Gastroesophageal sphincter (tissue), 4 donors: ENCODE data around the gene ZNF280A. TPM values are rescaled to one million over a fixed set of nuclear protein-coding genes. Genes with fewer than 3 reads are reported as not detected.

ENCODE experiments used
- ATAC-seq: fragments of 150-250 bp; one replicate; pipeline ENCODE4 v1.9.1; 2016; ENCODE audit warnings: mild to moderate bottlenecking, moderate library complexity
- H3K27ac ChIP-seq, 4 donors: fragments of 200-600 bp; sonication (generic) in 3 of 4; 1 replicate in 3 of 4; 2 replicates in 1 of 4; pipeline ENCODE4 v1.5.1; 2016 to 2019
- H3K27me3 ChIP-seq: fragments of 200-600 bp; sonication (generic); one replicate; pipeline ENCODE4 v1.5.1; 2019
- H3K36me3 ChIP-seq, 2 donors: fragments of 200-600 bp; sonication (generic); one replicate each; pipeline ENCODE4 v1.5.1; 2019; ENCODE audit warnings: control low read depth in 1 of 2
- H3K4me1 ChIP-seq, 3 donors: fragments of 200-600 bp; sonication (generic); 1 replicate in 2 of 3; 2 replicates in 1 of 3; pipeline ENCODE4 v1.5.1; 2016 to 2019; ENCODE audit warnings: control low read depth in 2 of 3
- H3K4me3 ChIP-seq, 2 donors: fragments of 200-600 bp; sonication (generic); one replicate each; pipeline ENCODE4 v1.5.1; 2019; ENCODE audit warnings: mild to moderate bottlenecking in 1 of 2, moderate library complexity in 1 of 2
- H3K9me3 ChIP-seq, 3 donors: fragments of 200-600 bp; sonication (generic); one replicate each; pipeline ENCODE4 v1.5.1; 2017 to 2019; ENCODE audit warnings: control low read depth in 2 of 3
- EP300 ChIP-seq: sonication (generic); formaldehyde crosslinking; IDR thresholded peaks from one replicate; pipeline ENCODE4 v1.6.1; 2017; ENCODE audit warnings: antibody characterized with exemption, mild to moderate bottlenecking
- POLR2A ChIP-seq, 2 donors: fragments of 450-650 bp; IDR thresholded peaks; one replicate each; pipeline ENCODE4 v1.6.1; 2017; ENCODE audit warnings: antibody characterized with exemption in 2 of 2, mild to moderate bottlenecking in 2 of 2, moderate library complexity in 1 of 2
- POLR2AphosphoS5 ChIP-seq: sonication (generic); formaldehyde crosslinking; IDR thresholded peaks from one replicate; pipeline ENCODE4 v1.6.1; 2017; ENCODE audit warnings: antibody characterized with exemption
- WGBS, 2 donors: methylation state at CpG; one replicate each; pipeline ENCODE4 v1.1.5; 2018; ENCODE audit warnings: low coverage in 1 of 2; 5-methylcytosine and 5-hydroxymethylcytosine counted together
- total RNA-seq, 4 donors: library from RNA; depleted of rRNA; stranded (reverse); fragments of >200 nt; gene quantifications; one replicate each; pipeline ENCODE4 v1.1.0, GENCODE V29; 2016
- TF ChIP-seq, protein P1 (sequence below), 4 experiments: fragments of 200-600 bp in 2 of 4; fragments of 450-650 bp in 2 of 4; sonication (generic) in 1 of 4; IDR thresholded peaks; one replicate each; pipeline ENCODE4 v1.5.1; 2017 to 2019; ENCODE audit warnings: antibody characterized with exemption in 4 of 4, mild to moderate bottlenecking in 2 of 4, moderate library complexity in 2 of 4

Gene ZNF280A
- total RNA-seq, 4 donors from 2014 or later = not detected

GRCh38 chr22:22556995-22557925, 37.2 kb upstream of the ZNF280A start:
- Histone ChIP-seq H3K4me3 (no peak overlapping the region), H3K27ac (no peak overlapping the region), H3K9me3 (no peaks in the 10 kb centered on the region), H3K27me3 (peaks cover 11% of the 10 kb centered on the region), H3K36me3 (no peaks in the 10 kb centered on the region), H3K4me1 (no peaks in the 10 kb centered on the region)
- no peak for TF ChIP-seq POLR2AphosphoS5
- ATAC-seq = no peak
- 89% methylated on average over 3 of the region's 38 CpGs; no CpG with 5 or more reads in 1 of the 2 donors for WGBS, 2 donors

DNA sequence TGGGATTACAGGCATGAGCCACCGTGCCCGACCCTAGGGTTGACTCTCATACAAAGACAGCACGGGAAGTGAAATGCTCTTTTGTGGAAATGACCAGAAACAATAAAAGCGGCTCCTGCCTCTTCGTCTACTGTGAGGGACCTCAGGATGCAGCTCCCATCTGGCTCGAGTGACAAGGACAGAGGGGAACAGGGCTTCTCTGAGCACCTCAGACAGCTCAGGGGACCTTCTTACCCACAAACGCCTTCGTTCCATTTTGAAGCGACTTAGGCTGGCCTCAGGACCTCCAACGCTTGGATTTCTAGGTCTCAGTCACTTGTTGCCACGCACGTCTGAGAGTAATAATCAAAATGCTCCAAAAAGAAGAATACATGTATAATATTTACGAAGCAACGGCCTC, 36.5 kb upstream of the ZNF280A start:
- Histone ChIP-seq H3K4me1 (no peaks in the 10 kb centered on the region), H3K9me3 (no peaks in the 10 kb centered on the region), H3K27me3 (peaks cover 11% of the 10 kb centered on the region), H3K27ac (no peak overlapping the region), H3K36me3 (no peaks in the 10 kb centered on the region), H3K4me3 (no peak overlapping the region)
- ATAC-seq = no peak
- 87% methylated on average over 3 of the region's 14 CpGs; no CpG with 5 or more reads in 1 of the 2 donors for WGBS, 2 donors
- no peak for TF ChIP-seq POLR2AphosphoS5
- TF ChIP-seq POLR2A (IDR thresholded peaks at IDR 0.05) = no peak
- no peak for TF ChIP-seq EP300
- TF ChIP-seq, protein P1, sequence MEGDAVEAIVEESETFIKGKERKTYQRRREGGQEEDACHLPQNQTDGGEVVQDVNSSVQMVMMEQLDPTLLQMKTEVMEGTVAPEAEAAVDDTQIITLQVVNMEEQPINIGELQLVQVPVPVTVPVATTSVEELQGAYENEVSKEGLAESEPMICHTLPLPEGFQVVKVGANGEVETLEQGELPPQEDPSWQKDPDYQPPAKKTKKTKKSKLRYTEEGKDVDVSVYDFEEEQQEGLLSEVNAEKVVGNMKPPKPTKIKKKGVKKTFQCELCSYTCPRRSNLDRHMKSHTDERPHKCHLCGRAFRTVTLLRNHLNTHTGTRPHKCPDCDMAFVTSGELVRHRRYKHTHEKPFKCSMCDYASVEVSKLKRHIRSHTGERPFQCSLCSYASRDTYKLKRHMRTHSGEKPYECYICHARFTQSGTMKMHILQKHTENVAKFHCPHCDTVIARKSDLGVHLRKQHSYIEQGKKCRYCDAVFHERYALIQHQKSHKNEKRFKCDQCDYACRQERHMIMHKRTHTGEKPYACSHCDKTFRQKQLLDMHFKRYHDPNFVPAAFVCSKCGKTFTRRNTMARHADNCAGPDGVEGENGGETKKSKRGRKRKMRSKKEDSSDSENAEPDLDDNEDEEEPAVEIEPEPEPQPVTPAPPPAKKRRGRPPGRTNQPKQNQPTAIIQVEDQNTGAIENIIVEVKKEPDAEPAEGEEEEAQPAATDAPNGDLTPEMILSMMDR (IDR thresholded peaks at IDR 0.05) = no peak

DNA sequence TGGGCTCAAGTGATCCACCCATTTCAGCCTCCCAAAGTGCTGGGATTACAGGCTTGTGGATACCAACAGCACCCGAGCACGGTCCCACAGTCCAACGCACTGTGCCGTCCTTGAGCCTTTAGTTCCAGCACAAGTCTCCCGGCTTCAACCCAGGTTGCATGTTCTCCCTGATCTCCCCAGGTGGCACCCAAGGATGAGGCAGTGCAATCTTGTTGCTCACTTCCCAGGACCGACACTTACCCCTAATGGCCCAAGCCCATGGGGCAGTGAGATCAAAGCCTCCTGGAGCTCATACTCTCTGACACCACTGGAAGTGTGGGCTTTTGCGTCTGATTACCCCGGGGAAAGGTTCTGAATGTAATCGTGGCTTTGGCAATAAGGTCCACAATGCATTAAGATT, 35.5 kb upstream of the ZNF280A start:
- Histone ChIP-seq H3K27ac (no peak overlapping the region), H3K9me3 (no peaks in the 10 kb centered on the region), H3K36me3 (no peaks in the 10 kb centered on the region), H3K4me1 (no peaks in the 10 kb centered on the region), H3K27me3 (peaks cover 17% of the 10 kb centered on the region), H3K4me3 (no peak overlapping the region)
- WGBS, 2 donors = 75% methylated on average over 4 of the region's 9 CpGs; no CpG with 5 or more reads in 1 of the 2 donors
- no peak for ATAC-seq
- no peak for TF ChIP-seq EP300
- TF ChIP-seq POLR2AphosphoS5 = no peak
- TF ChIP-seq, protein P1 (IDR thresholded peaks at IDR 0.05) = no peak
- no peak for TF ChIP-seq POLR2A (IDR thresholded peaks at IDR 0.05)

DNA sequence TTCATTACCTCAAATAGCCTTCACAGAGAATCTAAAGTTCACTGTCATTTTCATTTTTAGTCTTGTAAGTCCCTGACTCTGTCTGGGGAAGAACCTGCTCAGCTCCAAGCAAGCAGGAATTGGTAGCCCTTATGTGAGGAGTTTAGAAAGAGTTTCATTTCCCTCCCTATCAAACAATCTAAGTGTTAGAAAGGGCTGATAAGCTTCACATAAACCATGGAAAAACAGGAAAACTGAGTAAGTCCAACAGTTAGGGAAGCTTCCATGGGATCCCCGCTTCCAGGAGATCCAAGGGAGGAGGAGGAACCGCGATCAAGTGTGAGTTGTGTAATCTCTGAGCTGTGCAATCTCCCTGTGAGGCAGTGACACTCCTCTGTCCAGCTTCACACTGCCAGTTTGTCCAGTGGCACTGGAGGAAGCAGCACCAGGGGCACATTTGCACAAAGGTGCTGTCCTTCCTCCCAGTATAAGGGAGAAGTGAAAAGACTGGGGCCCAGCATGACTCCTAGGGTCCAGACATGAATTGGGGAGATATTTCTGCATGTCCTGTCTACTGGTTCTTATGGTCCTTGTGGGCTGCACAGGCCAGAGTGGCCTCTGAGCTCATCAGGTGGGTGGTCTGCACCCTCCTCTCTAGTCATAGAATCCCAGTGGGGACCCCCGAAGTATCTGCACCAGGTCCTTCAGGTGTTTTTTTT, 34.7 kb upstream of the ZNF280A start:
- Histone ChIP-seq H3K4me1 (no peaks in the 10 kb centered on the region), H3K27ac (no peak overlapping the region), H3K27me3 (peaks cover 20% of the 10 kb centered on the region), H3K36me3 (no peaks in the 10 kb centered on the region), H3K4me3 (no peak overlapping the region), H3K9me3 (no peaks in the 10 kb centered on the region)
- WGBS, 2 donors = 86 to 88% methylated on average over 1 of the region's 4 CpGs
- TF ChIP-seq, protein P1 (IDR thresholded peaks at IDR 0.05) = no peak
- TF ChIP-seq POLR2AphosphoS5 (no peak), EP300 (no peak), POLR2A (IDR thresholded peaks at IDR 0.05) (no peak)
- no peak for ATAC-seq

DNA sequence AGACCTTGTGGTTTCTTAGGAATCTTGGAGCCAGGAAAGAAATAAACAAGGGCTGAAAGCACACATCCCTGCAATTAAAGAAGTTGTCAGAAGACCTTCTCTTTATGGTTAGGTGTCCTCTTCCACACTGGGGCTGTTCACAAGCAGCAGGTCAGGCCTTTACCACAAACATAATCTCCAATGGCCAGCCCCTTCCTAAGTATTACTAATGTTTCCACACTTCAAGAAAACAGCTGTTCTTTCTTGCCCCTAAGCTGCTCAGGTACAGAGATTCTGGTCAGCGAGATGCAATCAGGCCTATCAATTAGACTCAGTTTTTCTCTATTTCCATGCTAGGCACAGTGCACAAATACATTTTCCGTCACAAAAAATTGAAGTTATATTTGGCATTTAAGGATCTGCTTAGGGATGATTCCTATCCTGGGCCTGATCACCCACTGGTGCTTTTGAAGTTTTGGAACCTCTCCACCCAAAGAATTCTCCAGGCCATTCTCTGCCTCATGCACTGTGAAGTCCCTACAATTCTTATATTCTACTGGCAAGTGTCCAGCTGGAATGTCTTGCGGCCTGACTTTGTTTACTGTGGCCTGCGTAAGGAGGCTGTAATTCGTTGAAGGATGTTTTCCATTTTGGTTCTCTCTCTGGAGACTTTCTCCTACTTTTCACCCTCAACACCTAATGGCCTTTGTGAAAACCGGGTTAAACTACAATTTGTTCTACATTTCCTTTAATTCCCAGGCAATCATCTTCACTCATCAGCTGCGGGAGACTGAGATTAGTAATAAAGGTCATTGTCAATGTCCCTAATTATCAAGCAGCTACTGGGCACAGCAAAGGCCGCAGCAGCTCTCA, 33.9 kb upstream of the ZNF280A start:
- no peaks in the 10 kb centered on the region for H3K9me3 ChIP-seq
- TF ChIP-seq, protein P1 (IDR thresholded peaks at IDR 0.05) = no peak
- TF ChIP-seq POLR2AphosphoS5 (no peak), EP300 (no peak), POLR2A (IDR thresholded peaks at IDR 0.05) (no peak)
- no peak overlapping the region for H3K27ac ChIP-seq
- 42 to 49% methylated on average over 8 of the region's 8 CpGs for WGBS, 2 donors
- H3K36me3 ChIP-seq = no peaks in the 10 kb centered on the region
- peaks cover 12% of the 10 kb centered on the region for H3K27me3 ChIP-seq
- H3K4me1 ChIP-seq = no peaks in the 10 kb centered on the region
- H3K4me3 ChIP-seq = no peak overlapping the region
- no peak for ATAC-seq
